ENCODE data around the gene CHST11. TPM values are rescaled to one million over a fixed set of nuclear protein-coding genes. Genes with fewer than 3 reads are reported as not detected.

CHST11 gene
- total RNA-seq, 4 donors from 2014 or later = 2.1 to 7.3 (median 4.9) TPM

DNA sequence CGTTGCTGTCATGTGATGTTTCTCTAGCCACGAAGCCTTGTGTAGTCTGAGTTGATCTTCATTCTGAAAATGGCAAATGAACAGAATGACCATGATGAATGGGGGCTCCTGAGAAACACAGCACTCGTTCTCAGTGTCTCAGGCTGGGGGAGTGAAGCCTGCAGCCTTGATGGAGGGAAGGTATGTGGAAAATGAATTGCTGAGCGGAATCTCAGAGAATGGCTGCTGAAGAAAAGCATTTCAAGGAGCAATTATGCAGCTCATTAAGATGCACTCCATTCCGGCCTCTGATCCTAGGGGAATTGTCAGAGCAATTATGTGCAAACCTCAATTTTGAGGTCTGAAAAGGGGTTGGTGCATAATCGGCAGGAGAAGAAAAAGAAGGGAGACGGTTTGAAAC, 167.1 kb downstream of the CHST11 start:
- no peak for DNase-seq (ENCODE audit: low spot score in 2 of 2)
- intact Hi-C loops (cut with DNase I; ENCODE audit: low total_unique reads) = no loop called here
- TF ChIP-seq, protein P1, sequence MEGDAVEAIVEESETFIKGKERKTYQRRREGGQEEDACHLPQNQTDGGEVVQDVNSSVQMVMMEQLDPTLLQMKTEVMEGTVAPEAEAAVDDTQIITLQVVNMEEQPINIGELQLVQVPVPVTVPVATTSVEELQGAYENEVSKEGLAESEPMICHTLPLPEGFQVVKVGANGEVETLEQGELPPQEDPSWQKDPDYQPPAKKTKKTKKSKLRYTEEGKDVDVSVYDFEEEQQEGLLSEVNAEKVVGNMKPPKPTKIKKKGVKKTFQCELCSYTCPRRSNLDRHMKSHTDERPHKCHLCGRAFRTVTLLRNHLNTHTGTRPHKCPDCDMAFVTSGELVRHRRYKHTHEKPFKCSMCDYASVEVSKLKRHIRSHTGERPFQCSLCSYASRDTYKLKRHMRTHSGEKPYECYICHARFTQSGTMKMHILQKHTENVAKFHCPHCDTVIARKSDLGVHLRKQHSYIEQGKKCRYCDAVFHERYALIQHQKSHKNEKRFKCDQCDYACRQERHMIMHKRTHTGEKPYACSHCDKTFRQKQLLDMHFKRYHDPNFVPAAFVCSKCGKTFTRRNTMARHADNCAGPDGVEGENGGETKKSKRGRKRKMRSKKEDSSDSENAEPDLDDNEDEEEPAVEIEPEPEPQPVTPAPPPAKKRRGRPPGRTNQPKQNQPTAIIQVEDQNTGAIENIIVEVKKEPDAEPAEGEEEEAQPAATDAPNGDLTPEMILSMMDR (IDR thresholded peaks at IDR 0.05) = no peak
- WGBS, 2 donors = 68 to 75% methylated on average over 7 of the region's 7 CpGs
- H3K4me3 ChIP-seq (ENCODE audit: low read depth, poor library complexity, severe bottlenecking) = no peak overlapping the region

DNA sequence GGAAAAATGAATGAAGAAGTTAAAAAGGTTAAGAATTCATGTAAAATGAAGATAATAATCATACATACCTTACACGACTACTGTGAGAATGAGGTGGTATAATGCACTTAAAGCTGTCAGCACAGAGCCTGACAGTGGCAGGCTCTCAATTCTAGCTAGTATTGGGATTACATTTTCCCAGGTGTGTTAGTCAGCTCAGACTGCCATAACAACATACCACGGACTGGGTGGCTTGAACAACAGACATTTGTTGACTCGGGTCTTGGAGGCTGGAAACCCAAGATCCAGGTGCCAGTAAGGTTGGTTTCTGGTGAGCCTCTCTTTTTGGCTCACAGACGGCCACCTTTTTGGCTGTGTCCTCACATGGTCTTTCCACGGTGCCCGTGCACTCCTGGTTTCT, 167.8 kb downstream of the CHST11 start:
- WGBS, 2 donors = 89 to 91% methylated on average over 6 of the region's 6 CpGs
- H3K4me3 ChIP-seq (ENCODE audit: low read depth, poor library complexity, severe bottlenecking) = no peak overlapping the region
- TF ChIP-seq POLR2A (IDR thresholded peaks at IDR 0.05) = no peak
- TF ChIP-seq, protein P1 (IDR thresholded peaks at IDR 0.05) = no peak
- DNase-seq (ENCODE audit: low spot score in 2 of 2) = no peak
- intact Hi-C loops (cut with DNase I; ENCODE audit: low total_unique reads) = no loop called here

DNA sequence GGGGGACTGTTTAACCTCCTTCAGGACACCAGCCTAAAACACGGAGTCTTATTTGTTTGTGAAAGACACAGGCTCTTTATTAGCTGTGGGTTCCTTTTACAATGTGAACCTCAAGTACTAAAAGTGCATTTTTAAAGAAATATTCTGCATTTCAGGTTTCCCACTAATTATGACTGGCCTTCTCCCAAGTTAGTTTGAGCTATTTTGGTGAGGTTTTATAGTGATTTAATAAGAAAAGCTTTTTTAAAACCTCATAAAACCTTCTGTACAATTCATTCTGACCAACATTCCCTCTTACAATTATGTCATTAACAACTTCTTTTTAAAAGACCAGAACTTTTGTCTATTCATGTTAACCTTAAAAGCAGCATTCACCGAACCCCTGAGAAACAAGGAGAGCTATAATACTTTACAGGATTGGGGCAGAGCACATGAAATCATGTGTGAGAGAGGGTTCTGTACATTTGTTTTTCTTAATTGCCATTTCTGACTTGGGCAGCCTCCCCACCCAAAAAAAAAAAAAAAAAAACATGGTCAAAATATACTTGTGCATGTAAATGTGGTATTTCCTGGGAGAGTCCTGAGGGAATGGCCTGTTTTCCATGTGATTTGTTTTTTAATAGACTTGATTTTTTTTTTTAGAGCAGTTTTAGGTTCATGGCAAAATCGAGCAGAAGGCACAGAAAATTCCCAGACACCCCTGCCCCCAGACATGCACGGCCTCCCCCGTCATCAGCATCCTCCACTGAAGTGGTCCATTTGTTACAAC, 169.5 kb downstream of the CHST11 start:
- intact Hi-C loops (cut with DNase I; ENCODE audit: low total_unique reads) = no loop called here
- TF ChIP-seq POLR2A (IDR thresholded peaks at IDR 0.05) = no peak
- H3K4me3 ChIP-seq (ENCODE audit: low read depth, poor library complexity, severe bottlenecking) = no peak overlapping the region
- WGBS, 2 donors = 52 to 65% methylated on average over 5 of the region's 5 CpGs
- no peak for DNase-seq (ENCODE audit: low spot score in 2 of 2)

DNA sequence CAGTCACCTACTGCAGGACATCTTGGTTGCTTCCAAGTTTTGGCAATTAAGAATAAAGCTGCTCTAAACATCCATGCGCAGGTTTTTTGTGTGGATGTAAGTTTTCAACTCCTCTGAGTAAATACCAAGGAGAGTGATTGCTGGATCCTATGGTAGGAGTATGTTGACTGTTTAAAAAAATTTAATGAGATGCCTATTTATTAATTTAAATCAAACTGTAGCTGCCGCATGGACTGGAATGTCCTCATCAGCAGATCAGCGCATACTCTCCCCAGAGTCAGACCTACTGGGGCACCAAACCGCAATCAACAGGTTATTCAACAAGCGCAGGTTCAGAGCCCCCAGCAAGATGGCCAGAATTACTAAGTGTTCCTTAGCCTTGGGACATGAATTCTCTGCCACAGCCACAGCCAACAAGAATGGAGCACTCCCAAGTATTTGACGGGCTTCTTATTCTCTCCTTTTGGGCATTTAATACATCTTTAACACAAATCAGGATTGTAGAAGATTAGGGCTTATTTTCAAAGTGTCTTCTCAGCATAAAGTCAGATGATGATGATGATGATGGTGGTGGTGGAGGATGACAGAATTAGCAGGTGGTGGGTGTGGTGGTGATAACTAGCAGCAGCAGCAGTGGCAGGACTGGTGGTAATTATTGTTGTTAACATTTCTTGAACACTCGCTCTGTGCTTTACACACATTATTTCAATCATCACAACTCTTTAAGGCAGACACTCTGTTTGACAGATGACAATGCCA, 170.7 kb downstream of the CHST11 start:
- intact Hi-C loops (cut with DNase I; ENCODE audit: low total_unique reads) = no loop called here
- H3K4me3 ChIP-seq (ENCODE audit: low read depth, poor library complexity, severe bottlenecking) = no peak overlapping the region
- no peak for DNase-seq (ENCODE audit: low spot score in 2 of 2)
- TF ChIP-seq, protein P1 (IDR thresholded peaks at IDR 0.05) = no peak
- TF ChIP-seq POLR2A (IDR thresholded peaks at IDR 0.05) = no peak
- WGBS, 2 donors = 77 to 81% methylated on average over 7 of the region's 7 CpGs

DNA sequence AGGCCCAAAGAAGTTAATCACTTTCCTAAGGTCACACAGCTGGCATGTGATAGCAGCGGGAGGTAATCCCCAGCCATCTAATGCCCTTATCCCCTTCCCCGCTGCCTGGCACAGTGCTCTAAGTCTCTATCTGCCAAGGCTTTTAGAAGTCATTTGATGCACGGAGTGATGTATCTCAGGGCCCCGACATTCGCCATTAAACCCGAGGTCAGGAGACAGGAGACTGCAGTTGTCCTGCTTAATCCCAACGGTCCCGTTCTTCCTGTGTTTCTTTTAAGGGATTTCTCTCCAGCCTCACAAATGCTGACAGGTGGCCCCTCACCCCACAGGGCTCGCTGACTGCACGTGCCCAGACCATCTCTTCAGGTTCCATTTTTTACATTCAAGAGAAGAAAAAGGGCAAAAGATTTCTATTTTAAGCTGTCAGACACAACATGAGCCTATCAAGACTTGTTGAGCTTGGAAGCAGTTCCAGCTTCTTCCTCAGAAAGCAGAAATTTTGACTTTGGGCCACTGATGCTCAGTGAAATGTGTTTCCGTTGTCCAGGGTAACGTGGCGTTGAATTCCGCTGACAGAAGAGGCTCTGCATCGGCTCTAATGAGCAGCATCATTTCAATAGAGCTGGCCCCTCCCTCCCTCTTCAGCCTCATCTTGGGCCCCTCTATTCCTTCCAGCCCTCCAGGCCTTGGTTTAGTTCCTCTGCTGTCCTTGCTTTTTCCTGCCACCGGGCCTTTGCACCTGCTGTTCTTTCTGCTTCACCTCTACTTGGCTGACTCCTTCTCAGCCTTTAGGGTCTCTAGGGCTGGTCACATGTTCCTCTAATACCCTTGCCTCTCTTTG, 171.5 kb downstream of the CHST11 start:
- intact Hi-C loops (cut with DNase I; ENCODE audit: low total_unique reads) = no loop called here
- 78 to 81% methylated on average over 16 of the region's 16 CpGs for WGBS, 2 donors

More for the DNA sequence above, 171.5 kb downstream of the CHST11 start:
- DNase-seq (ENCODE audit: low spot score in 2 of 2) = no peak
- H3K4me3 ChIP-seq (ENCODE audit: low read depth, poor library complexity, severe bottlenecking) = no peak overlapping the region
- TF ChIP-seq, protein P1 (IDR thresholded peaks at IDR 0.05) = no peak
- no peak for TF ChIP-seq POLR2A (IDR thresholded peaks at IDR 0.05)
